Neuronal stem cell (in vitro differentiated cells): ENCODE results near the gene PRKCB.
A peak's percentile ranks its signal among the peaks of the same experiment; 100 is the strongest.

Experiments used
- DNase-seq: peaks from one replicate; pipeline ENCODE4 v3.0.0-alpha.2; 2013; ENCODE audit warnings: low spot score
- H2AFZ ChIP-seq: one replicate; pipeline ENCODE4 v1.6.1; 2013; ENCODE audit warnings: mild to moderate bottlenecking, low read length, inconsistent platforms
- H2AK5ac ChIP-seq: 2 replicates; pipeline ENCODE4 v1.6.1; 2013; ENCODE audit warnings: low read depth, mild to moderate bottlenecking, inconsistent platforms, low read length, moderate library complexity, mixed read lengths
- H2BK120ac ChIP-seq: 2 replicates; pipeline ENCODE4 v1.6.1; 2013; ENCODE audit warnings: low read depth, mild to moderate bottlenecking, inconsistent platforms, low read length, moderate library complexity, mixed read lengths
- H2BK12ac ChIP-seq: one replicate; pipeline ENCODE4 v1.6.1; 2013; ENCODE audit warnings: low read length, inconsistent platforms
- H2BK15ac ChIP-seq: 2 replicates; pipeline ENCODE4 v1.6.1; 2013; ENCODE audit warnings: mild to moderate bottlenecking, low read length, inconsistent platforms, mixed read lengths
- H2BK5ac ChIP-seq: one replicate; pipeline ENCODE4 v1.6.1; 2013; ENCODE audit warnings: inconsistent platforms, mild to moderate bottlenecking, low read length, moderate library complexity
- H3K14ac ChIP-seq: one replicate; pipeline ENCODE4 v1.6.1; 2013; ENCODE audit warnings: low read length, inconsistent platforms
- H3K18ac ChIP-seq: 2 replicates; pipeline ENCODE4 v1.6.1; 2013; ENCODE audit warnings: low read length, inconsistent platforms
- H3K23ac ChIP-seq: 2 replicates; pipeline ENCODE4 v1.6.1; 2013; ENCODE audit warnings: low read depth, mild to moderate bottlenecking, mixed read lengths, low read length, inconsistent platforms; ENCODE audit not compliant: poor library complexity
- H3K27ac ChIP-seq: replicated peaks from 3 replicates; pipeline ENCODE4 v1.5.1; 2013; ENCODE audit warnings: low read length, inconsistent platforms
- H3K27me3 ChIP-seq, 3 experiments: 2 replicates each; pipeline ENCODE4 v1.6.1; 2013; ENCODE audit warnings: low read length in 3 of 3, mild to moderate bottlenecking in 2 of 3, inconsistent platforms in 1 of 3, low read depth in 1 of 3, mixed read lengths in 1 of 3, moderate library complexity in 1 of 3; ENCODE audit not compliant: control insufficient read depth in 3 of 3, insufficient read depth in 3 of 3
- H3K36me3 ChIP-seq, 2 donors: replicated peaks in 1 of 2; 2 replicates each; pipeline ENCODE4 v1.6.1; 2013; ENCODE audit warnings: low read length in 2 of 2; ENCODE audit not compliant: control insufficient read depth in 2 of 2, insufficient read depth in 2 of 2
- H3K4ac ChIP-seq: 2 replicates; pipeline ENCODE4 v1.6.1; 2013; ENCODE audit warnings: inconsistent platforms, mild to moderate bottlenecking, low read length, moderate library complexity
- H3K4me1 ChIP-seq, 2 donors: 1 replicate in 1 of 2; 2 replicates in 1 of 2; pipeline ENCODE4 v1.6.1; 2013; ENCODE audit warnings: low read length in 2 of 2, low read depth in 1 of 2; ENCODE audit not compliant: control insufficient read depth in 2 of 2, insufficient read depth in 1 of 2
- H3K4me2 ChIP-seq: one replicate; pipeline ENCODE4 v1.6.1; 2013; ENCODE audit warnings: mild to moderate bottlenecking, low read length, inconsistent platforms; ENCODE audit not compliant: insufficient read depth, poor library complexity, severe bottlenecking
- H3K4me3 ChIP-seq, 2 donors: 2 replicates each; pipeline ENCODE4 v1.5.1; 2013; ENCODE audit warnings: low read length in 2 of 2, mild to moderate bottlenecking in 2 of 2, inconsistent platforms in 1 of 2, moderate library complexity in 1 of 2
- H3K79me1 ChIP-seq: one replicate; pipeline ENCODE4 v1.6.1; 2013; ENCODE audit warnings: low read depth, mild to moderate bottlenecking, inconsistent platforms, low read length, moderate library complexity
- H3K9ac ChIP-seq: one replicate; pipeline ENCODE4 v1.6.1; 2013; ENCODE audit warnings: mild to moderate bottlenecking, low read depth, low read length, inconsistent platforms; ENCODE audit not compliant: poor library complexity
- H3K9me3 ChIP-seq, 2 donors: replicated peaks in 1 of 2; 2 replicates each; pipeline versions ENCODE3 to v1.6.1; 2013; ENCODE audit warnings: low read length in 2 of 2, mild to moderate bottlenecking in 2 of 2, inconsistent platforms in 1 of 2, low read depth in 1 of 2, mixed read lengths in 1 of 2, moderate library complexity in 1 of 2; ENCODE audit not compliant: control insufficient read depth in 2 of 2, insufficient read depth in 1 of 2
- H4K8ac ChIP-seq: one replicate; pipeline ENCODE4 v1.6.1; 2013; ENCODE audit warnings: low read depth, mild to moderate bottlenecking, inconsistent platforms, low read length, moderate library complexity
- H4K91ac ChIP-seq: one replicate; pipeline ENCODE4 v1.6.1; 2013; ENCODE audit warnings: low read length, low read depth, mild to moderate bottlenecking, inconsistent platforms; ENCODE audit not compliant: poor library complexity
- WGBS, 2 donors: extraction: QIAGEN DNeasy Blood & Tissue Kit; methylation state at CpG; one replicate each; pipeline ENCODE4 v1.1.7; 2013; ENCODE audit warnings: missing lambda C conversion rate in 2 of 2, mixed read lengths in 1 of 2; ENCODE audit not compliant: insufficient read length in 2 of 2, insufficient replicate concordance in 1 of 2; ENCODE audit errors: extremely low coverage in 2 of 2; 5-methylcytosine and 5-hydroxymethylcytosine counted together

The PRKCB gene

DNA sequence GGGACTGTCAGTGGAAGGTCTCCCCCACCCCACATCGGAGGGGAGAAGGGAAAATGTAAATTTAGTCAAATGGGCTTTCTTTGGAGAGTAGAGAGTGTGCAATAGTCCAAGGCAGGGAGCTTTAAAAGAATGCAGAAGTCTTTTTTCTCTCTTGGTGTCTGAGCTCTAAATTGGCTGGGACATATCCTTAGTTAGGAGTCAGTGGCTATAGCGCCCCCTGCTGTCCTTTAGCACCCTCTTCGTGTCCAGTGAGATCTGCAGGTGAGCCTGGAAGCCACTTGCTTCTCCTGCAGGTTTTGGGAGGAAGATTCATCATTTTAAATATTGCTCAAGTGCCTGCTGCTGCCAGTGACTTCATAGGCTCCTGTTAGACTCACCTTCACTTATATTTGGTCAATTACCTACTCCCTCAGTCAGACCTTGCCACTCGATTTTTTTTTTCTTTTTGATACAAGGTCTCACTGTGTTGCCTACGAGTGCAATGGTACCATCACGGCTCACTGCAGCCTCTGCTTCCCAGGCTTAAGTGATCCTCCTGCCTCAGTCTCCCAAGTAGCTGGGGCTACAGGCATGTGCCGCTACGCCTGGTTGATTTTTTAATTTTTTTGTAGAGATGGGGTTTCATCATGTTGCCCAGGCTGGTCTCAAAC, 174.8 kb downstream of the PRKCB start:
- Histone ChIP-seq H2BK5ac (no peak overlapping the region), H3K4me3 (no peak overlapping the region), H4K8ac (no peak overlapping the region), H3K23ac (no peak overlapping the region), H3K9me3 (no peaks in the 10 kb centered on the region), H2BK15ac (no peak overlapping the region), H3K4me1 (no peaks in the 10 kb centered on the region), H2BK120ac (no peak overlapping the region), H3K27me3 (no peaks in the 10 kb centered on the region), H4K91ac (no peak overlapping the region), H3K79me1 (no peaks in the 10 kb centered on the region), H2AK5ac (no peak overlapping the region), H3K18ac (no peak overlapping the region), H3K14ac (no peak overlapping the region), H3K4me2 (no peak overlapping the region), H3K9ac (no peak overlapping the region), H3K36me3 (no peaks in the 10 kb centered on the region), H3K27ac (no peak overlapping the region), H2BK12ac (no peak overlapping the region), H3K4ac (no peak overlapping the region), H2AFZ (no peak overlapping the region)
- WGBS, 2 donors = no CpG with 5 or more reads among the region's 8 CpGs
- DNase-seq = peak; percentile 77

GRCh38 chr16:24011237-24011636, 175.5 kb downstream of the PRKCB start:
- H2BK5ac ChIP-seq = no peak overlapping the region
- no peak overlapping the region for H3K4me3 ChIP-seq
- H3K18ac ChIP-seq = no peak overlapping the region
- H3K9ac ChIP-seq = no peak overlapping the region
- no peak overlapping the region for H2BK12ac ChIP-seq
- no peak overlapping the region for H4K91ac ChIP-seq
- no peaks in the 10 kb centered on the region for H3K79me1 ChIP-seq
- no peaks in the 10 kb centered on the region for H3K9me3 ChIP-seq
- H3K27ac ChIP-seq = no peak overlapping the region
- no peak overlapping the region for H2AK5ac ChIP-seq
- H3K27me3 ChIP-seq = no peaks in the 10 kb centered on the region
- no peak overlapping the region for H4K8ac ChIP-seq
- H3K23ac ChIP-seq = no peak overlapping the region
- no peak overlapping the region for H3K4ac ChIP-seq
- H3K4me1 ChIP-seq = no peaks in the 10 kb centered on the region
- no peak overlapping the region for H2BK120ac ChIP-seq
- H3K4me2 ChIP-seq = no peak overlapping the region
- H3K36me3 ChIP-seq = no peaks in the 10 kb centered on the region
- H2AFZ ChIP-seq = no peak overlapping the region
- H3K14ac ChIP-seq = no peak overlapping the region
- DNase-seq = no peak
- no peak overlapping the region for H2BK15ac ChIP-seq

GRCh38 chr16:24013054-24013636, 177.4 kb downstream of the PRKCB start:
- Histone ChIP-seq H3K18ac (no peak overlapping the region), H2AK5ac (no peak overlapping the region), H3K23ac (no peak overlapping the region), H3K79me1 (no peaks in the 10 kb centered on the region), H4K91ac (no peak overlapping the region), H2BK120ac (no peak overlapping the region), H2BK12ac (no peak overlapping the region), H3K27ac (no peak overlapping the region), H3K4ac (no peak overlapping the region), H2BK15ac (no peak overlapping the region), H3K4me1 (no peaks in the 10 kb centered on the region), H3K9ac (no peak overlapping the region), H4K8ac (no peak overlapping the region), H3K36me3 (no peaks in the 10 kb centered on the region), H2BK5ac (no peak overlapping the region), H2AFZ (no peak overlapping the region), H3K14ac (no peak overlapping the region), H3K9me3 (no peaks in the 10 kb centered on the region), H3K27me3 (no peaks in the 10 kb centered on the region), H3K4me2 (no peak overlapping the region), H3K4me3 (no peak overlapping the region)
- DNase-seq = no peak
- WGBS, 2 donors = no CpG with 5 or more reads among the region's 5 CpGs

DNA sequence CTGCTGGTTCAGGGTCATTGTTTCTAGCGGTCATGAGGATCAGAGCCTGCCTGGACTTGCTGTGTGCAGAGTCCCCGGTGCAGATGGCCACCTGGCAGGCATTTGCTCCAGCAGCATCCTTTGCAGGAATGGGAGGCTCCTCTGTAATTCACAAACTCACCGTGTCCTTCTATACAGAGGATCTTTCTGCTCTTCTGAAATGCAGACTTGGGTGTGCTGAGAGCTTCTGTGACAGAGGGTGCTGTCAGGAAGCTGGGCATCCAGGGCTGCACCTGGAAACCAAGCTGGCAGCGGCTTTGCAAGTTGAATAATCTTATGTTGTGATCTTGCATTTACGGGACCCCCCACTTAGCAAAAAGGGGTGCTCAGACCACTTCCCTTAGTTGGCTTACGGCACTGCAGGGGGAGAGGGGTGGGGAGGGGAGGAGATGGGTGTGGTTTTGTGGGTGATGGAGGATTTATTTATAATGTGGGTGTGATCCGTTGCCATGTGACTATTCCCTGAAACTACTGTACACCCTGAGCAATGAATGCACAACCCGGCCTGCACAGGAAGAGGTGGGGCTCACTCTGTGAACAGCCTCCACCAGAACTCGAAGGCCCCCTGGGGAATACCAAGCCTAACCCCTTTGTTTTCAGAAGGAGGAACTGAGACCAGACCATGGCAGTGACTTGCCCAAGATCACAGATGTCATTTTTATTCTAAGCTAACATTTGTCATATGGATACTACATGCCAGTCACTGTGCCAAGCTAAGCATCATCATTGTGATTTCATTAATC, 178.3 kb downstream of the PRKCB start:
- no peak overlapping the region for H3K14ac ChIP-seq
- H3K27me3 ChIP-seq = no peaks in the 10 kb centered on the region
- H2BK5ac ChIP-seq = no peak overlapping the region
- H2AFZ ChIP-seq = no peak overlapping the region
- H2AK5ac ChIP-seq = no peak overlapping the region
- no CpG with 5 or more reads among the region's 9 CpGs for WGBS, 2 donors
- no peaks in the 10 kb centered on the region for H3K4me1 ChIP-seq
- H3K4me3 ChIP-seq = no peak overlapping the region
- H3K9ac ChIP-seq = no peak overlapping the region
- H4K8ac ChIP-seq = no peak overlapping the region
- no peaks in the 10 kb centered on the region for H3K79me1 ChIP-seq
- no peak overlapping the region for H2BK120ac ChIP-seq
- H3K18ac ChIP-seq = no peak overlapping the region
- no peak overlapping the region for H4K91ac ChIP-seq
- no peaks in the 10 kb centered on the region for H3K9me3 ChIP-seq
- no peak overlapping the region for H3K4me2 ChIP-seq
- no peak overlapping the region for H2BK15ac ChIP-seq
- no peak for DNase-seq
- H2BK12ac ChIP-seq = no peak overlapping the region
- H3K23ac ChIP-seq = no peak overlapping the region
- no peak overlapping the region for H3K27ac ChIP-seq
- no peak overlapping the region for H3K4ac ChIP-seq
- H3K36me3 ChIP-seq = no peaks in the 10 kb centered on the region
